ENCODE measurements around the gene DBP. TPM values are rescaled to one million over a fixed set of nuclear protein-coding genes. Genes with fewer than 3 reads are reported as not detected.

The DBP gene
- total and polyA plus RNA-seq, 2 of the 13 experiments (the other 11 are each of a cell fraction or from before 2014, with no cell fraction given) = 1.7 to 5.8 TPM

DNA sequence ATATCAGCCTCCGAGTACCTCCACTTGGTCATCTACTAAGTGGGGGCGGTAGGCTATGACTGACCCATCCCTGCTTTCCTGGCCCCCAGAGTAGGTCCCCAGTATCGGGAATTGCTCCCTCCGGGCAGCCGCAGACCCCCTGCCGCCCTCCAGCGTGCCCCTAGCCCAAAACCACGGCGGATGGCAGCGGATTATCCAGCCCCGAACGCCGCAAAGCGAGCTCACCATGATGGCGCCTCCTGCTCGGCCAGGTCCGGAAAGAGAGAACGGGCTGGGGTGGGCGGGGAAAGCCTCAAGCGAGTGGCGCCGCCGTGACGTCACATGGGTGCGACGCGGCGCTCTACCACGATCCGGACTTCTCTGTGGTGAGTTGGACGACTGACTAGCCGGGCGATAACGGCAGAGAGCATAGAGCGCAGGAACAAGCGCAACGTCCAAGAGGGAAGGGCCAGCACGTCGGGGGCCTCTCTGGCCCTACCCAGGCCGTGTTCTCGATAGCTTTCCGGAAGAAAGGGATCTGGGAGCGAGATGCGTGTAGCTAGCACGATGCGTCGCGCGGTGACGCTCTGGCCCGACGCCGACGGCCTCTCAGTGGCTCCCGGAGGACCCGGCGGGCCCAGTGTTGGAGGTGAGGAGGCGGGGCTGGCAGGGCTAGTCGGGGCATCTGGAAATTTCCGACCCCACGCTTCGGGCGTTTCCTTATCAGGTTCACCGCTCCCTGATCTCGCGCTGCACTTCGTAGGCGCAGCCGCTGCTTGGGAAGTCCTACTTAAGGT lies 18.1 kb downstream of the DBP start, which contains the start of the genes RPL18 and SPHK2 (continued):
- TF ChIP-seq, protein P1, sequence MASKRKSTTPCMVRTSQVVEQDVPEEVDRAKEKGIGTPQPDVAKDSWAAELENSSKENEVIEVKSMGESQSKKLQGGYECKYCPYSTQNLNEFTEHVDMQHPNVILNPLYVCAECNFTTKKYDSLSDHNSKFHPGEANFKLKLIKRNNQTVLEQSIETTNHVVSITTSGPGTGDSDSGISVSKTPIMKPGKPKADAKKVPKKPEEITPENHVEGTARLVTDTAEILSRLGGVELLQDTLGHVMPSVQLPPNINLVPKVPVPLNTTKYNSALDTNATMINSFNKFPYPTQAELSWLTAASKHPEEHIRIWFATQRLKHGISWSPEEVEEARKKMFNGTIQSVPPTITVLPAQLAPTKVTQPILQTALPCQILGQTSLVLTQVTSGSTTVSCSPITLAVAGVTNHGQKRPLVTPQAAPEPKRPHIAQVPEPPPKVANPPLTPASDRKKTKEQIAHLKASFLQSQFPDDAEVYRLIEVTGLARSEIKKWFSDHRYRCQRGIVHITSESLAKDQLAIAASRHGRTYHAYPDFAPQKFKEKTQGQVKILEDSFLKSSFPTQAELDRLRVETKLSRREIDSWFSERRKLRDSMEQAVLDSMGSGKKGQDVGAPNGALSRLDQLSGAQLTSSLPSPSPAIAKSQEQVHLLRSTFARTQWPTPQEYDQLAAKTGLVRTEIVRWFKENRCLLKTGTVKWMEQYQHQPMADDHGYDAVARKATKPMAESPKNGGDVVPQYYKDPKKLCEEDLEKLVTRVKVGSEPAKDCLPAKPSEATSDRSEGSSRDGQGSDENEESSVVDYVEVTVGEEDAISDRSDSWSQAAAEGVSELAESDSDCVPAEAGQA (IDR thresholded peaks at IDR 0.05; ENCODE audit: low read depth) = peak; percentile 88
- TF ChIP-seq, protein P1 (CRISPR knock-in tag; IDR thresholded peaks at IDR 0.05; ENCODE audit: borderline replicate concordance) = no peak
- TF ChIP-seq ZNF83 (CRISPR knock-in tag; IDR thresholded peaks at IDR 0.05; ENCODE audit: borderline replicate concordance) = no peak
- TF ChIP-seq, protein P2, sequence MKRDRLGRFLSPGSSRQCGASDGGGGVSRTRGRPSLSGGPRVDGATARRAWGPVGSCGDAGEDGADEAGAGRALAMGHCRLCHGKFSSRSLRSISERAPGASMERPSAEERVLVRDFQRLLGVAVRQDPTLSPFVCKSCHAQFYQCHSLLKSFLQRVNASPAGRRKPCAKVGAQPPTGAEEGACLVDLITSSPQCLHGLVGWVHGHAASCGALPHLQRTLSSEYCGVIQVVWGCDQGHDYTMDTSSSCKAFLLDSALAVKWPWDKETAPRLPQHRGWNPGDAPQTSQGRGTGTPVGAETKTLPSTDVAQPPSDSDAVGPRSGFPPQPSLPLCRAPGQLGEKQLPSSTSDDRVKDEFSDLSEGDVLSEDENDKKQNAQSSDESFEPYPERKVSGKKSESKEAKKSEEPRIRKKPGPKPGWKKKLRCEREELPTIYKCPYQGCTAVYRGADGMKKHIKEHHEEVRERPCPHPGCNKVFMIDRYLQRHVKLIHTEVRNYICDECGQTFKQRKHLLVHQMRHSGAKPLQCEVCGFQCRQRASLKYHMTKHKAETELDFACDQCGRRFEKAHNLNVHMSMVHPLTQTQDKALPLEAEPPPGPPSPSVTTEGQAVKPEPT (CRISPR knock-in tag; IDR thresholded peaks at IDR 0.05; ENCODE audit: low read depth) = peak; percentile 30; the same call in 1 of the 2 replicates
- TF ChIP-seq KAT7 (CRISPR knock-in tag; IDR thresholded peaks at IDR 0.05; ENCODE audit: borderline replicate concordance) = peak; percentile 95
- TF ChIP-seq SNRNP70 (IDR thresholded peaks at IDR 0.05; ENCODE audit: low read depth, low read length) = no peak
- TF ChIP-seq, protein P3, sequence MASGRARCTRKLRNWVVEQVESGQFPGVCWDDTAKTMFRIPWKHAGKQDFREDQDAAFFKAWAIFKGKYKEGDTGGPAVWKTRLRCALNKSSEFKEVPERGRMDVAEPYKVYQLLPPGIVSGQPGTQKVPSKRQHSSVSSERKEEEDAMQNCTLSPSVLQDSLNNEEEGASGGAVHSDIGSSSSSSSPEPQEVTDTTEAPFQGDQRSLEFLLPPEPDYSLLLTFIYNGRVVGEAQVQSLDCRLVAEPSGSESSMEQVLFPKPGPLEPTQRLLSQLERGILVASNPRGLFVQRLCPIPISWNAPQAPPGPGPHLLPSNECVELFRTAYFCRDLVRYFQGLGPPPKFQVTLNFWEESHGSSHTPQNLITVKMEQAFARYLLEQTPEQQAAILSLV (CRISPR knock-in tag; IDR thresholded peaks at IDR 0.05; ENCODE audit: borderline replicate concordance) = peak; percentile 97
- TF ChIP-seq, protein P4, sequence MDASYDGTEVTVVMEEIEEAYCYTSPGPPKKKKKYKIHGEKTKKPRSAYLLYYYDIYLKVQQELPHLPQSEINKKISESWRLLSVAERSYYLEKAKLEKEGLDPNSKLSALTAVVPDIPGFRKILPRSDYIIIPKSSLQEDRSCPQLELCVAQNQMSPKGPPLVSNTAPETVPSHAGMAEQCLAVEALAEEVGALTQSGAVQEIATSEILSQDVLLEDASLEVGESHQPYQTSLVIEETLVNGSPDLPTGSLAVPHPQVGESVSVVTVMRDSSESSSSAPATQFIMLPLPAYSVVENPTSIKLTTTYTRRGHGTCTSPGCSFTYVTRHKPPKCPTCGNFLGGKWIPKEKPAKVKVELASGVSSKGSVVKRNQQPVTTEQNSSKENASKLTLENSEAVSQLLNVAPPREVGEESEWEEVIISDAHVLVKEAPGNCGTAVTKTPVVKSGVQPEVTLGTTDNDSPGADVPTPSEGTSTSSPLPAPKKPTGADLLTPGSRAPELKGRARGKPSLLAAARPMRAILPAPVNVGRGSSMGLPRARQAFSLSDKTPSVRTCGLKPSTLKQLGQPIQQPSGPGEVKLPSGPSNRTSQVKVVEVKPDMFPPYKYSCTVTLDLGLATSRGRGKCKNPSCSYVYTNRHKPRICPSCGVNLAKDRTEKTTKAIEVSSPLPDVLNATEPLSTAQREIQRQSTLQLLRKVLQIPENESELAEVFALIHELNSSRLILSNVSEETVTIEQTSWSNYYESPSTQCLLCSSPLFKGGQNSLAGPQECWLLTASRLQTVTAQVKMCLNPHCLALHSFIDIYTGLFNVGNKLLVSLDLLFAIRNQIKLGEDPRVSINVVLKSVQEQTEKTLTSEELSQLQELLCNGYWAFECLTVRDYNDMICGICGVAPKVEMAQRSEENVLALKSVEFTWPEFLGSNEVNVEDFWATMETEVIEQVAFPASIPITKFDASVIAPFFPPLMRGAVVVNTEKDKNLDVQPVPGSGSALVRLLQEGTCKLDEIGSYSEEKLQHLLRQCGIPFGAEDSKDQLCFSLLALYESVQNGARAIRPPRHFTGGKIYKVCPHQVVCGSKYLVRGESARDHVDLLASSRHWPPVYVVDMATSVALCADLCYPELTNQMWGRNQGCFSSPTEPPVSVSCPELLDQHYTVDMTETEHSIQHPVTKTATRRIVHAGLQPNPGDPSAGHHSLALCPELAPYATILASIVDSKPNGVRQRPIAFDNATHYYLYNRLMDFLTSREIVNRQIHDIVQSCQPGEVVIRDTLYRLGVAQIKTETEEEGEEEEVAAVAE (CRISPR knock-in tag; IDR thresholded peaks at IDR 0.05; ENCODE audit: borderline replicate concordance) = 0 out of 2 replicates have a peak, but pooled peaks have one; percentile 49
- no peak for TF ChIP-seq NFE2L2 (IDR thresholded peaks at IDR 0.05; ENCODE audit: low read length)
- TF ChIP-seq ZNF550 (CRISPR knock-in tag; IDR thresholded peaks at IDR 0.05; ENCODE audit: borderline replicate concordance) = no peak
- no peak for TF ChIP-seq NCOA1 (CRISPR knock-in tag; IDR thresholded peaks at IDR 0.05)
- no peak; the same call in 1 of the 2 replicates for TF ChIP-seq ZKSCAN5 (CRISPR knock-in tag; IDR thresholded peaks at IDR 0.05)

Measured in HepG2 (cell line).